SK-N-SH (cell line): ENCODE measurements around the gene FAM114A1. TPM values are rescaled to one million over a fixed set of nuclear protein-coding genes. Genes with fewer than 3 reads are reported as not detected.

ENCODE experiments used
- CTCF ChIA-PET: fragments of 300-600, 350-600 bp; formaldehyde crosslinking; extraction: SDS; loops from one replicate; lab custom pipeline; 2021; lab: Yijun Ruan, JAX
- POLR2A ChIA-PET: fragments of 350-600 bp; sonication (Branson Sonifier 250); formaldehyde crosslinking; extraction: SDS; loops from one replicate; lab custom pipeline; 2020; ENCODE audit warnings: antibody characterized with exemption, inconsistent platforms; lab: Yijun Ruan, JAX
- DNase-seq: peaks from one replicate; pipeline ENCODE4 v3.0.0; 2012
- H2AFZ ChIP-seq: fragments of 200-600 bp; sonication (generic); 2 replicates; pipeline ENCODE4 v1.8.1; 2016; ENCODE audit warnings: antibody characterized with exemption, mild to moderate bottlenecking, low read depth
- H3F3A ChIP-seq: fragments of 200-600 bp; sonication (generic); replicated peaks from 2 replicates; pipeline ENCODE3; 2016; ENCODE audit warnings: antibody characterized with exemption, mild to moderate bottlenecking; ENCODE audit not compliant: insufficient read depth
- H3K27ac ChIP-seq, 2 experiments: fragments of 200-500 bp in 1 of 2; fragments of 200-600 bp in 1 of 2; sonication (Bioruptor generic) in 1 of 2; sonication (generic), shearing (Covaris generic) in 1 of 2; 2 replicates each; pipeline versions ENCODE4 v1.5.1 to v1.6.1; 2014 to 2016; ENCODE audit warnings: low read depth in 2 of 2, inconsistent platforms in 1 of 2, low read length in 1 of 2, mild to moderate bottlenecking in 1 of 2, mixed read lengths in 1 of 2
- H3K27me3 ChIP-seq: fragments of 200-600 bp; sonication (generic), shearing (Covaris generic); 2 replicates; pipeline ENCODE4 v1.6.1; 2016; ENCODE audit warnings: mixed run types; ENCODE audit not compliant: insufficient read depth
- H3K36me3 ChIP-seq, 2 experiments: fragments of 200-500 bp in 1 of 2; fragments of 200-600 bp in 1 of 2; sonication (Bioruptor generic) in 1 of 2; sonication (generic) in 1 of 2; replicated peaks in 1 of 2; 2 replicates each; pipeline versions ENCODE3 to v1.5.1; 2014 to 2016; ENCODE audit warnings: low read length in 1 of 2, mild to moderate bottlenecking in 1 of 2; ENCODE audit not compliant: insufficient read depth in 2 of 2, control insufficient read depth in 1 of 2
- H3K4me1 ChIP-seq, 2 experiments: fragments of 200-500 bp in 1 of 2; fragments of 200-600 bp in 1 of 2; sonication (Bioruptor generic) in 1 of 2; sonication (generic), shearing (Covaris generic) in 1 of 2; 2 replicates each; pipeline versions ENCODE4 v1.5.1 to v1.6.1; 2014 to 2016; ENCODE audit warnings: low read depth in 1 of 2, low read length in 1 of 2, mixed run types in 1 of 2; ENCODE audit not compliant: insufficient read depth in 2 of 2, control insufficient read depth in 1 of 2
- H3K4me2 ChIP-seq: fragments of 200-600 bp; sonication (generic), shearing (Covaris generic); 2 replicates; pipeline ENCODE4 v1.6.1; 2017; ENCODE audit warnings: mixed run types
- H3K4me3 ChIP-seq, 2 experiments: fragments of 200-500 bp in 1 of 2; fragments of 200-600 bp in 1 of 2; sonication (Bioruptor generic) in 1 of 2; sonication (generic), shearing (Covaris generic) in 1 of 2; 2 replicates each; pipeline versions ENCODE4 v1.5.1 to v1.8.1; 2014 to 2016; ENCODE audit warnings: low read depth in 2 of 2, inconsistent platforms in 1 of 2, low read length in 1 of 2, mild to moderate bottlenecking in 1 of 2, mixed read lengths in 1 of 2, moderate library complexity in 1 of 2
- H3K79me2 ChIP-seq: fragments of 200-600 bp; sonication (generic); 2 replicates; pipeline ENCODE4 v1.8.1; 2017; ENCODE audit warnings: mild to moderate bottlenecking; ENCODE audit not compliant: insufficient read depth
- H3K9ac ChIP-seq: fragments of 200-600 bp; sonication (generic); 2 replicates; pipeline ENCODE4 v1.6.1; 2017; ENCODE audit warnings: mixed run types
- H3K9me2 ChIP-seq: fragments of 200-600 bp; sonication (generic); 2 replicates; pipeline ENCODE4 v1.6.1; 2017; ENCODE audit warnings: mixed run types
- H3K9me3 ChIP-seq: fragments of 200-600 bp; sonication (generic); 2 replicates; pipeline ENCODE4 v1.6.1; 2017; ENCODE audit warnings: mixed run types, mild to moderate bottlenecking, moderate library complexity
- H4K20me1 ChIP-seq: fragments of 200-600 bp; sonication (generic); 2 replicates; pipeline ENCODE4 v1.6.1; 2017; ENCODE audit warnings: mild to moderate bottlenecking, mixed run types; ENCODE audit not compliant: insufficient read depth
- ELF1 ChIP-seq: IDR thresholded peaks from 2 replicates; pipeline ENCODE4 v1.4.0; 2012
- FOSL2 ChIP-seq: IDR thresholded peaks from 2 replicates; pipeline ENCODE4 v1.4.0; 2012; ENCODE audit warnings: low read depth, mild to moderate bottlenecking, moderate library complexity, borderline replicate concordance
- GATA2 ChIP-seq: sonication (generic); formaldehyde crosslinking; IDR thresholded peaks from 2 replicates; pipeline ENCODE4 v1.5.0; 2020; ENCODE audit warnings: mild to moderate bottlenecking, missing genetic modification reagents
- JUND ChIP-seq: IDR thresholded peaks from 2 replicates; pipeline ENCODE4 v1.4.0; 2012
- MEF2A ChIP-seq: IDR thresholded peaks from 2 replicates; pipeline ENCODE4 v1.4.0; 2012; ENCODE audit warnings: low read depth, borderline replicate concordance
- MXI1 ChIP-seq: IDR thresholded peaks from 2 replicates; pipeline ENCODE4 v1.6.1; 2012; ENCODE audit warnings: mild to moderate bottlenecking, low read depth, low read length, improper control_type of control experiment
- NFIC ChIP-seq: IDR thresholded peaks from 2 replicates; pipeline ENCODE4 v1.4.0; 2012; ENCODE audit warnings: borderline replicate concordance
- NRF1 ChIP-seq: IDR thresholded peaks from 2 replicates; pipeline ENCODE4 v1.6.1; 2012; ENCODE audit warnings: low read depth, mild to moderate bottlenecking, low read length
- POLR2AphosphoS5 ChIP-seq: IDR thresholded peaks from 2 replicates; pipeline ENCODE4 v1.6.1; 2012; ENCODE audit warnings: low read depth, low read length
- RFX5 ChIP-seq: IDR thresholded peaks from 2 replicates; pipeline ENCODE4 v1.6.1; 2012; ENCODE audit warnings: mild to moderate bottlenecking, improper control_type of control experiment, low read length
- RXRA ChIP-seq: IDR thresholded peaks from 2 replicates; pipeline ENCODE4 v1.4.0; 2012; ENCODE audit warnings: low read depth, mild to moderate bottlenecking, borderline replicate concordance
- SIN3A ChIP-seq: IDR thresholded peaks from 2 replicates; pipeline ENCODE4 v1.6.1; 2012; ENCODE audit warnings: low read depth, mild to moderate bottlenecking, low read length, moderate library complexity, borderline replicate concordance
- SMC3 ChIP-seq: IDR thresholded peaks from 2 replicates; pipeline ENCODE4 v1.6.1; 2012; ENCODE audit warnings: low read depth, low read length, improper control_type of control experiment
- WGBS: methylation state at CpG from one replicate; pipeline ENCODE4 v1.1.6; 2017; ENCODE audit warnings: low lambda C conversion rate; 5-methylcytosine and 5-hydroxymethylcytosine counted together
- polyA plus RNA-seq, 3 experiments: library from polyadenylated mRNA; depleted of rRNA; stranded (reverse); fragments of >200 nt; gene quantifications; 2 replicates each; pipeline ENCODE4 v1.2.3, GENCODE V29; 2012
- TF ChIP-seq, protein P1 (sequence below): IDR thresholded peaks from 2 replicates; pipeline ENCODE4; 2012
- TF ChIP-seq, protein P2 (sequence below): IDR thresholded peaks from 2 replicates; pipeline ENCODE4 v1.4.0; 2012; ENCODE audit warnings: low read depth
- TF ChIP-seq, protein P3 (sequence below): fragments of 150-350 bp; IDR thresholded peaks from 2 replicates; pipeline ENCODE4 v1.6.1; 2017; ENCODE audit warnings: antibody characterized with exemption, low read length, low read depth, borderline replicate concordance
- TF ChIP-seq, protein P4 (sequence below): IDR thresholded peaks from 2 replicates; pipeline ENCODE4 v1.6.1; 2012; ENCODE audit warnings: mild to moderate bottlenecking, low read depth, low read length, moderate library complexity

FAM114A1 gene
- polyA plus RNA-seq, 1 of the 3 experiments (the other 2 are of a cell fraction) = 54.2 TPM

DNA sequence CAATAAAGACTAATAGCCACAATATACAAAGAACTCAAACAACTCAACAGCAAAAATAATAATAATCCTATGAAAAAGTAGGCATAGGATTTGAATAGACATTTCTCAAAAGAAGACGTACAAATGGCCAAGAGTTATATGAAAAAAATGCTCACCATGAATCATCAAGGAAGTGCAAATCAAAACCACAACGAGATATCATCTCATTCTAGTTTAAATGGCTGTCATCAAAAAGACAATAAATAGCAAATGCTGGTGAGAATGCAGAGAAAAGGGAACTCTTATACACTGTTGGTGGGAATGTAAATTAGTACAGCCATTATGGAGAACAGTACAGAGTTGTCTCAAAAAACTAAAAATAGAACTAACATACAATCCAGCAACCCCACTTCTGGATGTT is 29.8 kb upstream of the FAM114A1 start (continued):
- TF ChIP-seq, protein P1, sequence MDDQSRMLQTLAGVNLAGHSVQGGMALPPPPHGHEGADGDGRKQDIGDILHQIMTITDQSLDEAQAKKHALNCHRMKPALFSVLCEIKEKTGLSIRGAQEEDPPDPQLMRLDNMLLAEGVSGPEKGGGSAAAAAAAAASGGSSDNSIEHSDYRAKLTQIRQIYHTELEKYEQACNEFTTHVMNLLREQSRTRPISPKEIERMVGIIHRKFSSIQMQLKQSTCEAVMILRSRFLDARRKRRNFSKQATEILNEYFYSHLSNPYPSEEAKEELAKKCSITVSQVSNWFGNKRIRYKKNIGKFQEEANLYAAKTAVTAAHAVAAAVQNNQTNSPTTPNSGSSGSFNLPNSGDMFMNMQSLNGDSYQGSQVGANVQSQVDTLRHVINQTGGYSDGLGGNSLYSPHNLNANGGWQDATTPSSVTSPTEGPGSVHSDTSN = peak; percentile 95
- TF ChIP-seq JUND = peak; percentile 95
- TF ChIP-seq ELF1 = no peak
- TF ChIP-seq SIN3A = no peak
- TF ChIP-seq NFIC = peak; percentile 70; the same call in 1 of the 2 replicates

DNA sequence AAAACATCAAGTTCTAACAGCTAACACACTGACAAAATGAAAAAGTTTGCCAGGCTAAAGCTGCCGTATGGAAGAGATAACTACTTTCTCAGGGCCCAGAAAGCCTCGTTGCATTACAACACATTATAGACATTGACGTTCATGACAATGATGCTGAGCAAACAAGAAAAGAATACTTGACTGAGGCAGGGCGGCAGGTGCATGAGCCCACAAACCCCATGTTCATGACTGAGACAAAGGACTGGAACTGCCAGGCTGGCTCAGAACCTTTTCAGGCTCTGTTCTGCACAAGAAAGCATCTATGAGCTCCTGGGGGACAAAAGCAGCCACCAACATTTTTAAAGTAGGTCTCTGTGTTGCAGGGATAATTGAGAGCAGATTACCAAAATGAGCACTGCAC is 24.6 kb upstream of the FAM114A1 start:
- Histone ChIP-seq H3K9me2 (no peaks in the 10 kb centered on the region), H3K79me2 (no peaks in the 10 kb centered on the region), H3K27me3 (no peaks in the 10 kb centered on the region; the same call in 1 of the 2 replicates), H3K4me1 (no peaks in the 10 kb centered on the region), H3K9ac (no peak overlapping the region), H3K9me3 (no peaks in the 10 kb centered on the region), H4K20me1 (no peaks in the 10 kb centered on the region), H3K4me3 (no peak overlapping the region), H3K4me2 (no peak overlapping the region), H3F3A (peaks cover 5% of the 10 kb centered on the region), H3K36me3 (no peaks in the 10 kb centered on the region), H3K27ac (no peak overlapping the region), H2AFZ (no peak overlapping the region)
- POLR2A ChIA-PET = no interaction called here
- no peak for DNase-seq
- 84% methylated on average over 4 of the region's 4 CpGs for WGBS
- CTCF ChIA-PET = interaction anchor here (0.6 to 1.0 kb wide), 2 partner anchors 18 to 292 kb away, joined by 3 to 5 read pairs; no protein-coding TSS in a partner anchor
- TF ChIP-seq JUND (no peak), RXRA (no peak), MXI1 (no peak), SMC3 (no peak), MEF2A (no peak), GATA2 (CRISPR knock-in tag) (no peak), RFX5 (no peak), NRF1 (no peak), POLR2AphosphoS5 (no peak), FOSL2 (no peak)
- TF ChIP-seq, protein P2, sequence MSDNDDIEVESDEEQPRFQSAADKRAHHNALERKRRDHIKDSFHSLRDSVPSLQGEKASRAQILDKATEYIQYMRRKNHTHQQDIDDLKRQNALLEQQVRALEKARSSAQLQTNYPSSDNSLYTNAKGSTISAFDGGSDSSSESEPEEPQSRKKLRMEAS = no peak
- TF ChIP-seq, protein P3, sequence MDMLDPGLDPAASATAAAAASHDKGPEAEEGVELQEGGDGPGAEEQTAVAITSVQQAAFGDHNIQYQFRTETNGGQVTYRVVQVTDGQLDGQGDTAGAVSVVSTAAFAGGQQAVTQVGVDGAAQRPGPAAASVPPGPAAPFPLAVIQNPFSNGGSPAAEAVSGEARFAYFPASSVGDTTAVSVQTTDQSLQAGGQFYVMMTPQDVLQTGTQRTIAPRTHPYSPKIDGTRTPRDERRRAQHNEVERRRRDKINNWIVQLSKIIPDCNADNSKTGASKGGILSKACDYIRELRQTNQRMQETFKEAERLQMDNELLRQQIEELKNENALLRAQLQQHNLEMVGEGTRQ = no peak
- TF ChIP-seq, protein P4, sequence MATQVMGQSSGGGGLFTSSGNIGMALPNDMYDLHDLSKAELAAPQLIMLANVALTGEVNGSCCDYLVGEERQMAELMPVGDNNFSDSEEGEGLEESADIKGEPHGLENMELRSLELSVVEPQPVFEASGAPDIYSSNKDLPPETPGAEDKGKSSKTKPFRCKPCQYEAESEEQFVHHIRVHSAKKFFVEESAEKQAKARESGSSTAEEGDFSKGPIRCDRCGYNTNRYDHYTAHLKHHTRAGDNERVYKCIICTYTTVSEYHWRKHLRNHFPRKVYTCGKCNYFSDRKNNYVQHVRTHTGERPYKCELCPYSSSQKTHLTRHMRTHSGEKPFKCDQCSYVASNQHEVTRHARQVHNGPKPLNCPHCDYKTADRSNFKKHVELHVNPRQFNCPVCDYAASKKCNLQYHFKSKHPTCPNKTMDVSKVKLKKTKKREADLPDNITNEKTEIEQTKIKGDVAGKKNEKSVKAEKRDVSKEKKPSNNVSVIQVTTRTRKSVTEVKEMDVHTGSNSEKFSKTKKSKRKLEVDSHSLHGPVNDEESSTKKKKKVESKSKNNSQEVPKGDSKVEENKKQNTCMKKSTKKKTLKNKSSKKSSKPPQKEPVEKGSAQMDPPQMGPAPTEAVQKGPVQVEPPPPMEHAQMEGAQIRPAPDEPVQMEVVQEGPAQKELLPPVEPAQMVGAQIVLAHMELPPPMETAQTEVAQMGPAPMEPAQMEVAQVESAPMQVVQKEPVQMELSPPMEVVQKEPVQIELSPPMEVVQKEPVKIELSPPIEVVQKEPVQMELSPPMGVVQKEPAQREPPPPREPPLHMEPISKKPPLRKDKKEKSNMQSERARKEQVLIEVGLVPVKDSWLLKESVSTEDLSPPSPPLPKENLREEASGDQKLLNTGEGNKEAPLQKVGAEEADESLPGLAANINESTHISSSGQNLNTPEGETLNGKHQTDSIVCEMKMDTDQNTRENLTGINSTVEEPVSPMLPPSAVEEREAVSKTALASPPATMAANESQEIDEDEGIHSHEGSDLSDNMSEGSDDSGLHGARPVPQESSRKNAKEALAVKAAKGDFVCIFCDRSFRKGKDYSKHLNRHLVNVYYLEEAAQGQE = no peak
- TF ChIP-seq, protein P1 = no peak
